HL-60 (cell line): ENCODE data around the gene VPS36.

Source experiments
- DNase-seq, 2 experiments: peaks; one replicate each; pipeline ENCODE4 v3.0.0-alpha.2; 2010 to 2020; ENCODE audit warnings: low read depth in 1 of 2, low spot score in 1 of 2
- H3K27ac ChIP-seq: fragments of 250-450 bp; sonication (Bioruptor Pico); replicated peaks from 2 replicates; pipeline ENCODE4 v1.5.1; 2020; ENCODE audit warnings: mild to moderate bottlenecking, moderate library complexity
- H3K27me3 ChIP-seq: fragments of 250-450 bp; sonication (Bioruptor Pico); 2 replicates; pipeline ENCODE4 v1.5.1; 2021; ENCODE audit warnings: mild to moderate bottlenecking, moderate library complexity; ENCODE audit not compliant: insufficient read depth, poor library complexity, severe bottlenecking
- H3K4me3 ChIP-seq: replicated peaks from 2 replicates; pipeline ENCODE4 v1.5.1; 2011; ENCODE audit warnings: mild to moderate bottlenecking, control low read depth, low read length; ENCODE audit not compliant: insufficient read depth
- CTCF ChIP-seq: IDR thresholded peaks from one replicate; pipeline ENCODE4 v1.5.1; 2011; ENCODE audit warnings: low read length, control low read depth, inconsistent platforms; ENCODE audit not compliant: insufficient read depth
- GABPA ChIP-seq: IDR thresholded peaks from 2 replicates; pipeline ENCODE4 v1.6.1; 2012; ENCODE audit warnings: low read depth
- POLR2AphosphoS5 ChIP-seq: IDR thresholded peaks from 2 replicates; pipeline ENCODE4 v1.6.1; 2012; ENCODE audit warnings: low read depth
- REST ChIP-seq: IDR thresholded peaks from 2 replicates; pipeline ENCODE4 v1.6.1; 2012; ENCODE audit warnings: low read depth; ENCODE audit not compliant: insufficient replicate concordance
- SPI1 ChIP-seq: IDR thresholded peaks from 2 replicates; pipeline ENCODE4 v1.6.1; 2012; ENCODE audit warnings: low read depth, mild to moderate bottlenecking, borderline replicate concordance

Gene VPS36

GRCh38 chr13:52432456-52432855 is 18.0 kb downstream of the VPS36 start:
- Histone ChIP-seq H3K4me3 (no peak overlapping the region), H3K27me3 (no peaks in the 10 kb centered on the region), H3K27ac (no peak overlapping the region)
- TF ChIP-seq POLR2AphosphoS5 (no peak), REST (no peak), SPI1 (no peak), GABPA (no peak), CTCF (no peak)
- no peak for DNase-seq

- Histone ChIP-seq H3K27ac (no peak overlapping the region), H3K4me3 (no peak overlapping the region), H3K27me3 (no peaks in the 10 kb centered on the region)
- no peak for TF ChIP-seq POLR2AphosphoS5
- no peak for TF ChIP-seq CTCF
- no peak for TF ChIP-seq REST
- TF ChIP-seq GABPA = no peak
- TF ChIP-seq SPI1 = no peak
- no peak for DNase-seq
Measured at GRCh38 chr13:52428295-52428694, 22.1 kb downstream of the VPS36 start.

DNA sequence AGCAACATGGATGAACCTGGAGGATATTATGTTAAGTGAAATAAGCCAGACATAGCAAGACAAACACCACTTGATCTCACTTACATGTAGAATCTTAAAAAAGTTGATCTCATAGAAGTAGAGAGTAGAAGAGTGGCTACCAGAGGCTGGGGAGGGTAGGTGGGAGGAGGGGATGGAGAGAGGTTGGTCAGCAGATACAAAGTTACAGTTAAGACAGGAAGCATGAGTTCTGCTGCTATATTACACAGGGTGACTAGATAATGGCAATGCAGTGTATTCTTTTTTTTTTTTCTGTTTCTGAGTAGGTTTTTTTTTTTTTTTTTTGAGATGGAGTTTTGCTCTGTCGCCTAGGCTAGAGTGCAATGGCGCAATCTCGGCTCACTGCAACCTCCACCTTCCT is 29.2 kb downstream of the VPS36 start:
- no peak overlapping the region for H3K4me3 ChIP-seq
- TF ChIP-seq SPI1 = no peak
- no peak for TF ChIP-seq GABPA
- no peak for TF ChIP-seq CTCF
- TF ChIP-seq REST = no peak
- no peak for TF ChIP-seq POLR2AphosphoS5
- no peaks in the 10 kb centered on the region for H3K27me3 ChIP-seq
- peak in 1 of 2 experiments; percentile 69 for DNase-seq
- peak overlapping the region; percentile 56 for H3K27ac ChIP-seq
